Central memory CD8-positive, alpha-beta T cell (primary cell): ENCODE results near the gene PCBD1.
"Not testable (repeated sequence)": the region's sequence is repeated elsewhere in the genome, so short reads cannot be mapped to it uniquely, and the experiment has no call there.

Source experiments
- ATAC-seq: fragments of 150-1000 bp; cut with Tn5 transposase; replicated peaks from 2 replicates; pipeline ENCODE4 v1.10.0; 2022; ENCODE audit warnings: mild to moderate bottlenecking, moderate FRiP score, moderate number of reproducible peaks; ENCODE audit not compliant: poor library complexity, severe bottlenecking; ENCODE audit errors: extremely low read depth
- DNase-seq, 2 donors: peaks; one replicate each; pipeline ENCODE4 v3.0.0; 2021; ENCODE audit warnings: low spot score in 2 of 2
- H3K27ac Mint-ChIP-seq: one replicate; pipeline ENCODE4 v1.8.0; 2022; ENCODE audit warnings: low read depth, mild to moderate bottlenecking, moderate library complexity, mixed read lengths
- H3K27me3 Mint-ChIP-seq: one replicate; pipeline ENCODE4 v1.8.0; 2022; ENCODE audit warnings: mixed read lengths
- H3K36me3 Mint-ChIP-seq: one replicate; pipeline ENCODE4 v1.8.0; 2022; ENCODE audit warnings: mild to moderate bottlenecking, moderate library complexity, mixed read lengths; ENCODE audit not compliant: insufficient read depth
- H3K4me1 Mint-ChIP-seq: one replicate; pipeline ENCODE4 v1.8.0; 2022; ENCODE audit warnings: mixed read lengths
- H3K4me3 Mint-ChIP-seq: one replicate; pipeline ENCODE4 v1.8.0; 2022; ENCODE audit warnings: mild to moderate bottlenecking, moderate library complexity, mixed read lengths
- H3K9me3 Mint-ChIP-seq: one replicate; pipeline ENCODE4 v1.8.0; 2022; ENCODE audit warnings: mixed read lengths

PCBD1 gene

DNA sequence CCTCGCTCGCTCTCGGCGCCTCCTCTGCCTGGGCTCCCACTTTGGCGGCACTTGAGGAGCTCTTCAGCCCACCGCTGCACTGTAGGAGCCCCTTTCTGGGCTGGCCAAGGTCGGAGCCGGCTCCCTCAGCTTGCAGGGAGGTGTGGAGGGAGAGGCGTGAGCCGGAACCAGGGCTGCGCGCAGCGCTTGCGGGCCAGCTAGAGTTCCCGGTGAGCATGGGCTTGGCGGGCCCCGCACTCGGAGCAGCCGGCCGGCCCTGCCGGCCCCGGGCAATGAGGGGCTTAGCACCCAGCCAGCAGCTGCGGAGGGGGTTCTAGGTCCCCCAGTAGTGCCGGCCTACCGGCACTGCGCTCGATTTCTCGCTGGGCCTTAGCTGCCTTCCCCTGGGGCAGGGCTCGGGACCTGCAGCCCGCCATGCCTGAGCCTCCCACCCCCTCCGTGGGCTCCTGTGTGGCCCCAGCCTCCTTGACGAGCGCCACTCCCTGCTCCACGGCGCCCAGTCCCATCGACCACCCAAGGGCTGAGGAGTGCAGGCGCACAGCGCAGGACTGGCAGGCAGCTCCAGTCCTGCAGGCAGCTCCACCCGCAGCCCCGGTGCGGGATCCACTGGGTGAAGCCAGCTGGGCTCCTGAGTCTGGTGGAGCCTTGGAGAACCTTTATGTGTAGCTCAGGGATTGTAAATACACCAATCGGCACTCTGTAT lies 26.7 kb downstream of the PCBD1 start:
- not testable (repeated sequence) for ATAC-seq, H3K9me3 Mint-ChIP-seq, H3K4me3 Mint-ChIP-seq, DNase-seq, H3K27me3 Mint-ChIP-seq, H3K27ac Mint-ChIP-seq
- Mint-ChIP-seq H3K4me1 (peaks cover 19% of the 10 kb centered on the region), H3K36me3 (peaks cover 41% of the 10 kb centered on the region)

DNA sequence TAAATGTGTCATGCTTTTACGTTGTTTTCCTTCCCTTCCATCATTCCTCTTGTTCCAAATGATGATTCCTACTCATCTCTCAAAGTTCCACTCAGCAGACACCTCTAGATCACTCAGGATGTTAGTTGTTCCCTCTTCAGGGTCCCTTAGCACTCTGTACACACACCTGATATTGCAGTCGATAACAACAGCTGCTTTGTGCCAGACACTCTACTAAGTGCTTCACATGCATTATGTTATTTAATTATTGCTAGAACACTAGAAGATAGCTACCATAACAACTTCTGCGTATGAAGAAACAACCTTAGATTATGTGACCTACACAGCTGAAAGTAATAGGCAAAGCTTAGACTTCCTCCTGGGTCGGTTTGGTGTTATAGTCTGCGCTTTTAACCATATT lies 29.6 kb downstream of the PCBD1 start:
- DNase-seq (no peak), ATAC-seq (no peak)
- Mint-ChIP-seq H3K4me3 (no peak overlapping the region), H3K4me1 (peaks cover 18% of the 10 kb centered on the region), H3K27me3 (no peaks in the 10 kb centered on the region), H3K27ac (no peak overlapping the region), H3K9me3 (no peaks in the 10 kb centered on the region), H3K36me3 (peaks cover 46% of the 10 kb centered on the region)

GRCh38 chr10:70856454-70856853 lies 31.9 kb downstream of the PCBD1 start:
- ATAC-seq (no peak), DNase-seq (no peak)
- peaks cover 16% of the 10 kb centered on the region for H3K4me1 Mint-ChIP-seq
- H3K27ac Mint-ChIP-seq: no peak overlapping the region
- peaks cover 47% of the 10 kb centered on the region for H3K36me3 Mint-ChIP-seq
- H3K27me3 Mint-ChIP-seq: no peaks in the 10 kb centered on the region
- H3K4me3 Mint-ChIP-seq: no peak overlapping the region
- no peaks in the 10 kb centered on the region for H3K9me3 Mint-ChIP-seq

- no peak overlapping the region for H3K27ac Mint-ChIP-seq
- ATAC-seq (no peak), DNase-seq (no peak)
- H3K27me3 Mint-ChIP-seq: no peaks in the 10 kb centered on the region
- H3K9me3 Mint-ChIP-seq: no peaks in the 10 kb centered on the region
- peaks cover 26% of the 10 kb centered on the region for H3K4me1 Mint-ChIP-seq
- H3K36me3 Mint-ChIP-seq: peaks cover 28% of the 10 kb centered on the region
- H3K4me3 Mint-ChIP-seq: no peak overlapping the region
Observed at GRCh38 chr10:70853457-70853856, 34.9 kb downstream of the PCBD1 start.

DNA sequence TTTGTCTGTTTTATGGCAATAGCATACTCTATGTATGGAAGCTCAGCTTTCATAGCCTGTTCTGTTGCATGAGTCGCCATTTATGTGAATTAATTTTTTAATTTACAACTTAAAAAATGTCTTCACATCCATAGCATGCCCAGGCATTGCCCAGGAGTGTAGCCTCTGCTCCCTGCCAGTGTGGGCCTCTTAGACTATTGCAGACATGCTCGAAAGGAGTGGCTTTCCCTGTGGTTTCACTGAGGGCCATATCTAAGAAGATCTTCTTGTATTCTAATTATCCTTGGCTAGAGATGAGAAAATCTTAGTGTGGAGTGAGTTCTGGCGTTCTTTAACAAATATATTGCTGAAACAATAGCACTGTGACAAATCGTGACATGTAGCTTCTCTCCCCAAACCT lies 35.3 kb downstream of the PCBD1 start:
- Mint-ChIP-seq H3K27ac (no peak overlapping the region), H3K4me3 (no peak overlapping the region), H3K36me3 (peaks cover 27% of the 10 kb centered on the region), H3K9me3 (no peaks in the 10 kb centered on the region), H3K27me3 (no peaks in the 10 kb centered on the region), H3K4me1 (peaks cover 26% of the 10 kb centered on the region)
- no peak for DNase-seq
- no peak for ATAC-seq

- H3K4me1 Mint-ChIP-seq: peaks cover 20% of the 10 kb centered on the region
- ATAC-seq: no peak
- no peak overlapping the region for H3K27ac Mint-ChIP-seq
- no peaks in the 10 kb centered on the region for H3K9me3 Mint-ChIP-seq
- H3K4me3 Mint-ChIP-seq: no peak overlapping the region
- H3K27me3 Mint-ChIP-seq: no peaks in the 10 kb centered on the region
- DNase-seq: no peak
- peaks cover 23% of the 10 kb centered on the region for H3K36me3 Mint-ChIP-seq
Observed at GRCh38 chr10:70851597-70852475, 36.5 kb downstream of the PCBD1 start.

- Mint-ChIP-seq H3K36me3 (peaks cover 26% of the 10 kb centered on the region), H3K27ac (no peak overlapping the region), H3K4me1 (peaks cover 10% of the 10 kb centered on the region), H3K27me3 (no peaks in the 10 kb centered on the region), H3K9me3 (no peaks in the 10 kb centered on the region), H3K4me3 (no peak overlapping the region)
- no peak for ATAC-seq
- no peak for DNase-seq
Observed at GRCh38 chr10:70850097-70850496, 38.3 kb downstream of the PCBD1 start.

DNA sequence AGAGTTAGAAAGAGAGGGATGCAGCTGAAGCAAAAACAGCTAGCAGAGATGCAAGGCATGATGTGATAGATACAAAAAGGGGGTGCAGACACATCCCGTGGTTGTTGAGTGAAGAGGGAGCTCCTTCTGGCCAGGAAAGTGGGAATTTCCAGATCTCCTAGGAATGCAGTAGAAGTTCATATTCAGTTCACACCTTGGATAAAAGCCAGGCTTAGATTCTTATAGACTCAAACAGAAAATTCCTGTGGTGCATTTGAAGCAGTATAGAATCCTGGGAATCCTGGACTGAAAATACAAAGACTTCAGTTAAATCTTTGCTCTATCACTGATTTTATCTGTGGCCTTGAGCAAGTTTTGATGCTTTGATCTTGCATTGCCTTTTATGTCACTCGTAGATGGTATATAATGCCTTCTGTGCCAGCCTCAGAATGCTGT lies 38.8 kb downstream of the PCBD1 start:
- Mint-ChIP-seq H3K27me3 (no peaks in the 10 kb centered on the region), H3K4me1 (peaks cover 10% of the 10 kb centered on the region), H3K27ac (no peak overlapping the region), H3K4me3 (no peak overlapping the region), H3K9me3 (no peaks in the 10 kb centered on the region), H3K36me3 (peaks cover 30% of the 10 kb centered on the region)
- ATAC-seq: no peak
- no peak for DNase-seq

DNA sequence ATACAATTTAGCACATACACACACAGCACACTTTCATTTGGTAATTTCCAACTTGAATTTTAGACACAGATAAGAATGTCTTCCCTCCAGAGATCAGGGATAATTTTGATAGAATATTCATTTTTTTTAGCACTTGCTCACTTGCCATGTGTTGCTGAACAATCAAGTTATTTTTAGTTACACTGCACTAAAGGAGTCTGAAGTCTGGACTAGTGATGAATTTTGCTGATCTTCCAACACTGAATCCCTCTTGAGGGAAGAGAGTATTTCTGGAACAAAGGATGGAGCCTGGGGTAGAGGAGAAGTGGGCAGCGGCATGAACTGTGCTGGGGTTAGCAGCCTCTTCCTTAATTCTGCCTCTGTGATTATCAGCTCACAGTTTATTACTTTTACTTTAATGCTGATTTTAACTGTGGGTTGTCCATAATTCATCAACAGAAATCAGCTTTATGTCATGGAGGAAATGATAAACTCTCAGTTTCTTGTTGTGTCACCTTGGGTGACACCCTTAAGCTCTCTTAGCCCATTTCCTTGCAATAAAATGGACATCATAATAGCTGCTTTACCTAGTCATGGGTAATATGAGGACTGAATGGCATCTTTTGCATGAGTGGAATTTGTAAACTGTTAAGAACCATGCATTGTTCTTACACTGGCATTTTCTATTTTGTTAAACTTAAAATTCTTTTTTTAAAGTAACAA lies 40.6 kb downstream of the PCBD1 start:
- ATAC-seq (no peak), DNase-seq (no peak)
- Mint-ChIP-seq H3K27ac (no peak overlapping the region), H3K36me3 (peaks cover 32% of the 10 kb centered on the region), H3K4me3 (no peak overlapping the region), H3K4me1 (peaks cover 17% of the 10 kb centered on the region), H3K27me3 (no peaks in the 10 kb centered on the region), H3K9me3 (no peaks in the 10 kb centered on the region)

DNA sequence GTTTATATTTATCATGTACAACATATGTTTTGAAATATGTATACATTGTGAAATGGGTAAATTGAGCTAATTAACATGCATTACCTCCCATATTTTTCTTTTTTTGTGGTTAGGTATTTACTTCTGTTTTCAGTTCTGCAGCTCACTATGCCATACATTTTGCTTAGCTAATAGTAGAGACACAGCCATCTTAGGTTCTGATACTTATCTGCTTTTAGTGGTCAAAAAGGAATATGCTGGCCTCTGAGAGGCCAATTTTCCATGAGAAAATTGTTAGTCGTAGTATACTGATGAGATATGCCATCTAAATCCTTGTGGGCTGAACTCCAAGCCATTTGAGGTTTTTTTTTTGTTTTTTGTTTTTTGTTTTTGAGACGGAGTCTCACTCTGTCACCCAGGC lies 41.6 kb downstream of the PCBD1 start:
- Mint-ChIP-seq H3K27ac (no peak overlapping the region), H3K4me3 (no peak overlapping the region), H3K9me3 (no peaks in the 10 kb centered on the region), H3K36me3 (peaks cover 30% of the 10 kb centered on the region), H3K27me3 (no peaks in the 10 kb centered on the region), H3K4me1 (peaks cover 21% of the 10 kb centered on the region)
- ATAC-seq: no peak
- no peak for DNase-seq

DNA sequence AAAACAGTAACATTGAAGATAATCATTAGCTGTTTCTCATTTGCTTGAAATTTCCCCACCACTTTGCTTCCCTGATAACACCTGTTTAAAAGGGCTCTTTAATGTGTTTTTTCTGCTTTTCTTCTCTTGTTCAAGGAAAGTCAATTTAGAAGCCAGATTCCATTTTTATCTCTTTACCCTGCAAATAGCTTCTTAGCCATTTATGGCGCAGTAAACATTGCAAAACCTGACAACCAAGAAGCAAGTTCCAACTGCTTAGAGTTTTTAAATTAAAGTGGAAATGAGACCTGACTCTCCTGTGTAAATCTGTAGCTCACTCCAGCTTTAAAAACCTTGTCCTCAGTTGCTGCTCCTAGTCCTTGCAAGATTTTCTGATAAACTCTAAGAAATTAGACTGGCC lies 42.5 kb downstream of the PCBD1 start:
- H3K4me1 Mint-ChIP-seq: peaks cover 31% of the 10 kb centered on the region
- ATAC-seq (no peak), DNase-seq (no peak)
- no peak overlapping the region for H3K27ac Mint-ChIP-seq
- H3K36me3 Mint-ChIP-seq: peaks cover 28% of the 10 kb centered on the region
- H3K27me3 Mint-ChIP-seq: no peaks in the 10 kb centered on the region
- H3K9me3 Mint-ChIP-seq: no peaks in the 10 kb centered on the region
- H3K4me3 Mint-ChIP-seq: no peak overlapping the region

GRCh38 chr10:70845256-70845655 lies 43.1 kb downstream of the PCBD1 start:
- Mint-ChIP-seq H3K4me1 (peaks cover 37% of the 10 kb centered on the region), H3K9me3 (no peaks in the 10 kb centered on the region), H3K36me3 (peaks cover 29% of the 10 kb centered on the region), H3K27ac (no peak overlapping the region), H3K4me3 (no peak overlapping the region), H3K27me3 (no peaks in the 10 kb centered on the region)
- ATAC-seq: no peak
- no peak for DNase-seq
